Middle frontal gyrus (tissue), 1 donor: Measurements from ENCODE around the gene RIPPLY2.

Source experiments
- DNase-seq: peaks from one replicate; pipeline ENCODE4 v3.0.0-alpha.2; 2015; ENCODE audit warnings: low spot score; ENCODE audit errors: extremely low spot score

Gene RIPPLY2

GRCh38 chr6:83904395-83904794, 51.2 kb downstream of the RIPPLY2 start:
- no peak for DNase-seq

GRCh38 chr6:83905648-83906047, 52.5 kb downstream of the RIPPLY2 start:
- DNase-seq: no peak
